NCI-H345 (cell line): ENCODE data around the gene TTC28.
"Not testable (repeated sequence)": the region's sequence is repeated elsewhere in the genome, so short reads cannot be mapped to it uniquely, and the experiment has no call there.

Experiments used
- DNase-seq: peaks from one replicate; lab custom pipeline; 2025; lab: John Stamatoyannopoulos, UW

TTC28 gene

GRCh38 chr22:28406246-28406645 is 273.4 kb downstream of the TTC28 start:
- DNase-seq: no peak

GRCh38 chr22:28405588-28405987 is 274.1 kb downstream of the TTC28 start:
- DNase-seq: no peak

- no peak for DNase-seq
Observed at GRCh38 chr22:28402539-28402938, 277.1 kb downstream of the TTC28 start.

GRCh38 chr22:28402060-28402459 is 277.6 kb downstream of the TTC28 start:
- DNase-seq: no peak

- DNase-seq: no peak
Observed at GRCh38 chr22:28398981-28399380, 280.7 kb downstream of the TTC28 start.

- no peak for DNase-seq
Observed at GRCh38 chr22:28398355-28398754, 281.3 kb downstream of the TTC28 start.

GRCh38 chr22:28397306-28397705 is 282.3 kb downstream of the TTC28 start:
- DNase-seq: no peak

GRCh38 chr22:28395920-28396753 is 283.5 kb downstream of the TTC28 start:
- no peak for DNase-seq

GRCh38 chr22:28395520-28395919 is 284.1 kb downstream of the TTC28 start:
- no peak for DNase-seq

GRCh38 chr22:28394513-28395110 is 285.0 kb downstream of the TTC28 start:
- no peak for DNase-seq

- no peak for DNase-seq
Observed at GRCh38 chr22:28381429-28382167, 298.0 kb downstream of the TTC28 start.

- DNase-seq: no peak
Observed at GRCh38 chr22:28379951-28380350, 299.7 kb downstream of the TTC28 start.

- DNase-seq: no peak
Observed at GRCh38 chr22:28379075-28379779, 300.4 kb downstream of the TTC28 start.

GRCh38 chr22:28375761-28376534 is 303.7 kb downstream of the TTC28 start:
- DNase-seq: no peak

- no peak for DNase-seq
Observed at GRCh38 chr22:28373831-28374230, 305.8 kb downstream of the TTC28 start.

GRCh38 chr22:28369854-28370253 is 309.8 kb downstream of the TTC28 start:
- no peak for DNase-seq

GRCh38 chr22:28366856-28367255 is 312.8 kb downstream of the TTC28 start:
- no peak for DNase-seq

GRCh38 chr22:28365371-28365770 is 314.3 kb downstream of the TTC28 start:
- DNase-seq: no peak

GRCh38 chr22:28364105-28364504 is 315.5 kb downstream of the TTC28 start:
- DNase-seq: not testable (repeated sequence)

- no peak for DNase-seq
Observed at GRCh38 chr22:28360939-28361338, 318.7 kb downstream of the TTC28 start.

- DNase-seq: no peak
Observed at GRCh38 chr22:28358312-28358711, 321.3 kb downstream of the TTC28 start.
